NCI-H1436 treated with DMSO at 0.1 percent for 48 hours (cell line): Measurements from ENCODE around the gene MTG1.
"Not testable (repeated sequence)": the region's sequence is repeated elsewhere in the genome, so short reads cannot be mapped to it uniquely, and the experiment has no call there.

ENCODE experiments used
- DNase-seq: peaks from one replicate; lab custom pipeline; 2025; lab: John Stamatoyannopoulos, UW

The MTG1 gene

GRCh38 chr10:133424102-133424501, 30.1 kb downstream of the MTG1 start:
- DNase-seq = not testable (repeated sequence)

GRCh38 chr10:133424601-133425000, 30.6 kb downstream of the MTG1 start, which contains the start of gene SPRN:
Gene SPRN, minus strand, starts transcription at chr10:133424625. Its CDS starts 944 bp downstream, at chr10:133423681.
- DNase-seq = not testable (repeated sequence)

GRCh38 chr10:133429571-133429970, 35.6 kb downstream of the MTG1 start:
- not testable (repeated sequence) for DNase-seq

GRCh38 chr10:133431888-133432613, 38.1 kb downstream of the MTG1 start:
- not testable (repeated sequence) for DNase-seq

GRCh38 chr10:133432789-133433188, 38.8 kb downstream of the MTG1 start:
- not testable (repeated sequence) for DNase-seq

GRCh38 chr10:133438711-133439273, 44.8 kb downstream of the MTG1 start:
- no peak for DNase-seq

GRCh38 chr10:133439517-133440461, 45.8 kb downstream of the MTG1 start:
- no peak for DNase-seq

GRCh38 chr10:133440633-133441285, 46.8 kb downstream of the MTG1 start:
- DNase-seq = no peak

- not testable (repeated sequence) for DNase-seq
Measured at GRCh38 chr10:133441356-133441755, 47.4 kb downstream of the MTG1 start.

- no peak for DNase-seq
Measured at GRCh38 chr10:133441780-133442179, 47.8 kb downstream of the MTG1 start.

- DNase-seq = no peak
Measured at GRCh38 chr10:133442191-133442966, 48.4 kb downstream of the MTG1 start.

GRCh38 chr10:133442967-133443924, 49.3 kb downstream of the MTG1 start:
- no peak for DNase-seq

GRCh38 chr10:133444342-133445267, 50.6 kb downstream of the MTG1 start:
- no peak for DNase-seq

GRCh38 chr10:133445268-133445732, 51.3 kb downstream of the MTG1 start:
- DNase-seq = no peak

- DNase-seq = no peak
Measured at GRCh38 chr10:133445751-133446708, 52.1 kb downstream of the MTG1 start.

GRCh38 chr10:133446979-133447378, 53.0 kb downstream of the MTG1 start:
- no peak for DNase-seq

- no peak for DNase-seq
Measured at GRCh38 chr10:133448120-133448519, 54.2 kb downstream of the MTG1 start.

GRCh38 chr10:133451346-133451745, 57.4 kb downstream of the MTG1 start:
- no peak for DNase-seq
